ENCODE data around the gene CACTIN.
"Not testable (repeated sequence)": the region's sequence is repeated elsewhere in the genome, so short reads cannot be mapped to it uniquely, and the experiment has no call there.

The CACTIN gene

DNA sequence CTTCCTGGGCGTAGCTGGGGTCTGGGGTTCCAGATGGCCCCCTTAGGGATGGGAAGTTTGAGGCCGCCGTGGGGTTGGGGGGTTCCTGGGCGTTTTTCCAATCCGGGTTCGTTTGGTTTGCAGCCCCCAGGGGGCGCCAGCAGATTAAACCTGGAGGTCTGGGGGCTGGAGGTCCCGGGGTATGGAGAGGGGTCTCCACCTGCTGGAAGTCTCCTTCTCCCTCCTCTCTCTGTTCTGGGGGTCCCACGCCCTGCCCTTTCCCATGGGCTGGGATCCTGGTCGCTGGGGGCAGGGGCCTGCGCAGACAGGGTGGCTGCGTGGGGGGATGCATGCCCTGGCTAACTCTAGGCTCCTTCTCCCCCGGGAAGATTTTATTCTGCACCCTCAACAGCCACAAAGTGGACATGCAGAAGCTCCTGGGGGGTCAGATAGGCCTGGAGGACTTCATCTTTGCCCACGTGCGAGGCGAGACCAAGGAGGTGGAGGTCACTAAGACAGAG lies 40.4 kb downstream of the CACTIN start:
- TF ChIP-seq, protein P1, sequence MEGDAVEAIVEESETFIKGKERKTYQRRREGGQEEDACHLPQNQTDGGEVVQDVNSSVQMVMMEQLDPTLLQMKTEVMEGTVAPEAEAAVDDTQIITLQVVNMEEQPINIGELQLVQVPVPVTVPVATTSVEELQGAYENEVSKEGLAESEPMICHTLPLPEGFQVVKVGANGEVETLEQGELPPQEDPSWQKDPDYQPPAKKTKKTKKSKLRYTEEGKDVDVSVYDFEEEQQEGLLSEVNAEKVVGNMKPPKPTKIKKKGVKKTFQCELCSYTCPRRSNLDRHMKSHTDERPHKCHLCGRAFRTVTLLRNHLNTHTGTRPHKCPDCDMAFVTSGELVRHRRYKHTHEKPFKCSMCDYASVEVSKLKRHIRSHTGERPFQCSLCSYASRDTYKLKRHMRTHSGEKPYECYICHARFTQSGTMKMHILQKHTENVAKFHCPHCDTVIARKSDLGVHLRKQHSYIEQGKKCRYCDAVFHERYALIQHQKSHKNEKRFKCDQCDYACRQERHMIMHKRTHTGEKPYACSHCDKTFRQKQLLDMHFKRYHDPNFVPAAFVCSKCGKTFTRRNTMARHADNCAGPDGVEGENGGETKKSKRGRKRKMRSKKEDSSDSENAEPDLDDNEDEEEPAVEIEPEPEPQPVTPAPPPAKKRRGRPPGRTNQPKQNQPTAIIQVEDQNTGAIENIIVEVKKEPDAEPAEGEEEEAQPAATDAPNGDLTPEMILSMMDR (IDR thresholded peaks at IDR 0.05; ENCODE audit: control insufficient read depth, extremely low read depth, insufficient read depth): 0 out of 2 replicates have a peak, but pooled peaks have one; percentile 16
- H3K4me3 ChIP-seq (ENCODE audit: low read depth, low read length): no peak overlapping the region
- DNase-seq (ENCODE audit: low read depth): no peak

DNA sequence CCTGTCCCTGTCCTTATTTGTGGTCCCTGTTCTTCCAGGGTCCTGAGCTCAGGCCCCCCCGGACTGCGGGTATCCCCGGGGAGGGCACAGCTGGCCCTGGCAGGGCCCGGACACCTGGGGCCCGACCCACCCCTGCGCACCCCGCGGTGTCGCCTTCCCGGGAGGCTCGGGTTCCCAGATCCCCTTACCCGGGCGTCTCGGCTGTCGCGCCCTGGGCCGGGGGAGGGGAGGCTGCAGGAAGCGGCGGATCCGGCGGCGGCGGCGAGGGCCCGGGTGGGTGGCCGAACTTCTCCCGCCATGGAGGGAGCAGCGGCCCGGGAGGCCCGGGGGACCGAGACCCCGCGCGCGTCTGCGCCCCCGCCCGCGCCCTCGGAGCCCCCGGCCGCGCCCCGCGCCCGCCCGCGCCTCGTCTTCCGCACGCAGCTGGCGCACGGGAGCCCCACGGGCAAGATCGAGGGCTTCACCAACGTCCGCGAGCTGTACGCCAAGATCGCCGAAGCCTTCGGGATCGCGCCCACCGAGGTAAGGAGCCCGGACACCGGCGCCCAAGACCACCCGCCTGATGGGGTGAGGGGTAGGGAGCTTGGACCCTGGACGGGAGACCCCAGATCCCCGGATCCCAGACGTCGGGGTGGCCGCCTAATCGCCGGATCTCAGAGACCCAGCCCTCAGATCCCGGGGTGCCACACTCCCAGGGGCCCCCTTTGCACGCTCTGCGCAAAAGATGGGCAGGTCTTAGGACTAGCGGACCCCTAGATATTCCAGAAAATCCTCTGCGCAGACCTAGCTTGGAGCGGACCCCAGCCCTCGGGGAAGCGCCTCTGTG lies 41.1 kb downstream of the CACTIN start, which contains the start of gene GIPC3:
Gene GIPC3, plus strand, starts transcription at position 178 of the 826 bp plus-strand sequence. Its CDS starts 120 bp downstream, at position 298.
- H3K4me3 ChIP-seq (ENCODE audit: low read depth, low read length): no peak within 1 kb of the TSS
- DNase-seq (ENCODE audit: low read depth): no peak
- TF ChIP-seq, protein P1 (IDR thresholded peaks at IDR 0.05; ENCODE audit: control insufficient read depth, extremely low read depth, insufficient read depth): no peak

DNA sequence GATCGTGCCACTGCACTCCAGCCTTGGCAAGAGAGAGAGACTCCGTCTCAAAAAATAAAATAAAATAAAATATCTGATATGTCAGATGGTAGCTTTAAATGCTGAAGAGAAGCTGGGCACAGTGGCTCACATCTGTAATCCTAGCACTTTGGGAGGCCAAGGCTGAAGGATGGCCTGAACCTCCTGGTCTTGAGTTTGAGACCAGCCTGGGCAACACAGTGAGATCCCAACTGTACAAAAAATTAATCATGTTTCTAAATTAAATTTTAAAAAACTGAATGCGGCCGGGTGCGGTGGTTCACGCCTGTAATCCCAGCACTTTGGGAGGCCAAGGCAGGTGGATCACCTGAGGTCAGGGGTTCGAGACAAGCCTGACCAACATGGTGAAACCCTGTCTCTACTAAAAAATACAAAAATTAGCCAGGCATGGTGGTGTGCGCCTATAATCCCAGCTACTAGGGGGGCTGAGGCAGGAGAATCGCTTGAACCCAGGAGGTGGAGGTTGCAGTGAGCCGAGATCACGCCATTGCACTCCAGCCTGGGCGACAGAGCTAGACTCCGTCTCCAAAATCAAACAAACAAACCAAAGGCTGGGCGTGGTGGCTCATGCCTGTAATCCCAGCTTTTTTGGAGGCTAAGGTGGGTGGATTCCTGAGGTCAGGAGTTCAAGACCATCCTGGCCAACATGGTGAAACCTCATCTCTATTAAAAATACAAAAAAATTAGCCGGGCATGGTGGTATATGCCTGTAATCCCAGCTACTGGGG lies 42.4 kb downstream of the CACTIN start:
- not testable (repeated sequence) for DNase-seq (ENCODE audit: low read depth); H3K4me3 ChIP-seq (ENCODE audit: low read depth, low read length)

DNA sequence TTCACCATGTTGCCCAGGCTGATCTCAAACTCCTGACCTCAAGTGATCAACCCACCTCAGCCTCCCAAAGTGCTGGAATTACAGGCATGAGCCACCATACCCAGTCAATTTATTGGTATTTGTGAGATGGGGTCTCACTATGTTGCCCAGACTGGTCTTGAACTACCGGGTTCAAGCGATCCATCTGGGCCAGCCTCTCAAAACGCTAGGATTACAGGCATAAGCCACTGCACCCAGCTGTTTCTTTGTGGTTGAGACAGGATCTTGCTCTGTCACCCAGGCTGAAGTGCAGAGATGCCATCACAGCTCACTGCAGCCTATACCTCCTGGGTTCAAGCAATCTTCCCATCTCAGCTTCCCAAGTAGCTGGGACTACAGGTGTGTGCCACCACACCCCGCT lies 44.8 kb downstream of the CACTIN start:
- not testable (repeated sequence) for H3K4me3 ChIP-seq (ENCODE audit: low read depth, low read length); DNase-seq (ENCODE audit: low read depth)

DNA sequence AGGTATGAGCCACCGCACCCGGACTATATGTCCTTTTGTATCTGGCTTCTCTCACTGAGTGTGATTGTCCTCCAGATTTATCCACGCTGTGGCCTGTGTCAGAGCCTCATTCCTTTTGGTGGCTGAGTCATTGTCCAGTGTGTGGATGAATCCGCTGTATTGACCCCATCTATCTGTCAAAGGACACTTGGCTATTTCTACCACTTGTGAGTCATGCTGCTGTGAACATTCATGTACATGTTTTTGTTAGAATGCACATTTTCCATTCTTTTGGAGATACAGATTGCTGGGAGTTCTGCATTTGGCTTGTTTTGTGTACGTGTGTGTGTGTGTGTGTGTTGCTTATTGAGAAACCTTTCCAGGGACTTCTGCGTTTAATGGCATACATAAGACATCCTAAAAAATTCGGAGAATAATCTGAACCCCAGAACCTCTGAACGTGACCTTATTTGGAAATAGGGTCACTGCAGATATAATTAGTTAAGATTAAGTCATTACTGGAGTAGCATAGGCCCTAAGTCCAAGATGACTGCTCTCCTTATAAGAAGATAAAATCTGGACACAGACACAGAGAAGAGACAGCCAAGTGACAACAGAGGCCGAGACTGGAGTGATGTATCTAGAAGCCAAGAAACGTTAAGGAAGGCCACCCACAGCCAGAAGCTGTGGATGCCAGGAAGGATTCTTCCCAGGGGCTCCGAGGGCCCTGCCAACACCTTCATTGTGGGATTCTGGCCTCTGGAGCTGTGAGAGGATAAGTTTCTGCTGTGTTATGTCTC lies 46.2 kb downstream of the CACTIN start:
- no peak overlapping the region for H3K4me3 ChIP-seq (ENCODE audit: low read depth, low read length)
- DNase-seq (ENCODE audit: low read depth): no peak
- TF ChIP-seq, protein P1 (IDR thresholded peaks at IDR 0.05; ENCODE audit: control insufficient read depth, extremely low read depth, insufficient read depth): no peak

DNA sequence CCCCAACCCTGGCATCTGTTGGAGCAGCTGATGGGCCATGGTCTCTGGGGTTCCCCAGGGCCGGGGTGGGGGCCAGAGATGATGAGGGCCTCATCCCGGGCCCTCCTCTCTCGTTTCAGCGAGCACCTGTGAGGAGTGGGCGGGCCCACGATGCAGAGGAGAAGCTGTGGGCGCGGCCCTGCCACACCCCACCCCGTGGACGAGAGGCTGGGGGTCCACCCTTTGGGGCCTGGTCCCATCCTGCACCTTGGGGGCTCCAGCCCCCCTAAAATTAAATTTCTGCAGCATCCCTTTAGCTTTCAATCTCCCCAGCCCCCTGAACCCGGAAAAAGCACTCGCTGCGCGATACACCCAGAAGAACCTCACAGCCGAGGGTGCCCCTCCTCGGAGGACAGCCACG lies 48.2 kb downstream of the CACTIN start:
- no peak for DNase-seq (ENCODE audit: low read depth)
- TF ChIP-seq, protein P1 (IDR thresholded peaks at IDR 0.05; ENCODE audit: control insufficient read depth, extremely low read depth, insufficient read depth): no peak
- H3K4me3 ChIP-seq (ENCODE audit: low read depth, low read length): no peak overlapping the region

DNA sequence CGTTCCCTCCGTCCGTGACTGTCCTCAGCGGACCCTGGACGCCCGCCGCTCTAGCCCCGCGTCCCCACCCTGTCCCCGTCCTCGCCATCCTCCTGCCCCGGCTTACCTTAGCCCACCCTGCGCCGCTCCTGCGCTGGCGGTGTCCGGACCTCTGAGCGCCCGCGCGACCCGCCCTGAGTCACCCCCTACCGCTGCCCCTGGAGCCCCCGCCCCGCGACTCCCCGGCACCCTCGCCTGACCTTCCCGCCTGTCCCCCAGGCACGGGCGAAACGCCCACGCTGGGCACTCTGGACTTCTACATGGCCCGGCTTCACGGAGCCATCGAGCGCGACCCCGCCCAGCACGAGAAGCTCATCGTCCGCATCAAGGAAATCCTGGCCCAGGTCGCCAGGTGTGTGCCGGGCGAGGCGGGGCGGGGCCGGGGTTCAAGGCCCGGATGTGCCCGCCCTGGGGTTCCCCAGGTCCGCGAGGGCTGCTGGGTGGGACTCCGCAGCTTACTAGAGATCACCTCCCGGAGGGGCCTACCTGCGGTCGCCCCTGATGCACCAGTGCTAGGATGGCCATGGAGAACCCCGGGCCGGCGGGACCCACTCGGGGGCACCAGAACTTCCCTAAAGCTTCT lies 48.8 kb downstream of the CACTIN start:
- DNase-seq (ENCODE audit: low read depth): no peak
- TF ChIP-seq, protein P1 (IDR thresholded peaks at IDR 0.05; ENCODE audit: control insufficient read depth, extremely low read depth, insufficient read depth): no peak
- no peak overlapping the region for H3K4me3 ChIP-seq (ENCODE audit: low read depth, low read length)
